ENCODE measurements around the gene RAP1GAP2. TPM values are rescaled to one million over a fixed set of nuclear protein-coding genes. Genes with fewer than 3 reads are reported as not detected.
A peak's percentile ranks its signal among the peaks of the same experiment; 100 is the strongest.

The RAP1GAP2 gene
- total RNA-seq: 10 to 100 TPM in 1 of 2 experiments, 1 to 10 TPM in 1; 9.4 to 11.0 TPM

GRCh38 chr17:2796164-2797125 lies at the start of gene RAP1GAP2:
TSS of gene RAP1GAP2 (plus strand) at chr17:2796438. CDS start at chr17:2796528, 90 bp downstream.
- peaks cover 78% of the 10 kb centered on the region for H3K4me1 Mint-ChIP-seq (ENCODE audit: low read depth)
- POLR2A ChIA-PET: interaction anchor here (2.2 kb wide), 1 partner anchor 18 kb away, joined by 17 read pairs; no protein-coding TSS in a partner anchor
- peaks cover 39% of the 10 kb centered on the region for H3K27me3 Mint-ChIP-seq (ENCODE audit: low read depth)
- DNase-seq: peak; percentile 88
- CTCF ChIA-PET: interaction anchor here (1.1 to 2.7 kb wide), 6 partner anchors 8 to 217 kb away, joined by 3 to 11 read pairs (median 5); no protein-coding TSS in a partner anchor
- no peaks in the 10 kb centered on the region for H3K9me3 Mint-ChIP-seq (ENCODE audit: insufficient read depth)
- peak; percentile 82 for ATAC-seq
- peak within 1 kb of the TSS; percentile 77 for H3K4me3 Mint-ChIP-seq
- H3K27ac Mint-ChIP-seq: peak within 1 kb of the TSS; percentile 50
- H3K36me3 Mint-ChIP-seq (ENCODE audit: low read depth): peaks cover 3% of the 10 kb centered on the region

- Mint-ChIP-seq H3K4me1 (ENCODE audit: low read depth) (no peaks in the 10 kb centered on the region), H3K36me3 (ENCODE audit: low read depth) (no peaks in the 10 kb centered on the region), H3K27me3 (ENCODE audit: low read depth) (peaks cover 32% of the 10 kb centered on the region), H3K27ac (no peak within 1 kb of the TSS), H3K4me3 (no peak within 1 kb of the TSS), H3K9me3 (ENCODE audit: insufficient read depth) (no peaks in the 10 kb centered on the region)
- DNase-seq: no peak
- ChIA-PET CTCF (interaction anchor here (1.8 kb wide), 1 partner anchor 37 kb away, joined by 4 read pairs; no protein-coding TSS in a partner anchor), POLR2A (no interaction called here)
- no peak for ATAC-seq
These were observed 47.0 kb upstream of the RAP1GAP2 start, which contains the start of gene CCDC92B for GRCh38 chr17:2749058-2749783. TSS of gene CCDC92B (minus strand) at chr17:2749652. CDS start at chr17:2735145, 14,507 bp downstream.

- Mint-ChIP-seq H3K27me3 (ENCODE audit: low read depth) (peaks cover 32% of the 10 kb centered on the region), H3K27ac (no peak overlapping the region), H3K36me3 (ENCODE audit: low read depth) (no peaks in the 10 kb centered on the region), H3K4me1 (ENCODE audit: low read depth) (no peaks in the 10 kb centered on the region), H3K9me3 (ENCODE audit: insufficient read depth) (no peaks in the 10 kb centered on the region), H3K4me3 (no peak overlapping the region)
- ATAC-seq (peak; percentile 98), DNase-seq (peak; percentile 77)
- POLR2A ChIA-PET: no interaction called here
- CTCF ChIA-PET: interaction anchor here (1.8 kb wide), 1 partner anchor 37 kb away, joined by 4 read pairs; no protein-coding TSS in a partner anchor
These were observed 46.5 kb upstream of the RAP1GAP2 start for GRCh38 chr17:2749784-2750181.

GRCh38 chr17:2750721-2751120 lies 45.5 kb upstream of the RAP1GAP2 start:
- Mint-ChIP-seq H3K4me1 (ENCODE audit: low read depth) (no peaks in the 10 kb centered on the region), H3K27ac (no peak overlapping the region), H3K27me3 (ENCODE audit: low read depth) (peaks cover 30% of the 10 kb centered on the region), H3K36me3 (ENCODE audit: low read depth) (no peaks in the 10 kb centered on the region), H3K4me3 (no peak overlapping the region), H3K9me3 (ENCODE audit: insufficient read depth) (no peaks in the 10 kb centered on the region)
- ATAC-seq: no peak
- ChIA-PET POLR2A (no interaction called here), CTCF (interaction anchor here (1.8 kb wide), 1 partner anchor 36 kb away, joined by 4 read pairs; no protein-coding TSS in a partner anchor)
- no peak for DNase-seq

- Mint-ChIP-seq H3K9me3 (ENCODE audit: insufficient read depth) (no peaks in the 10 kb centered on the region), H3K4me3 (no peak overlapping the region), H3K27me3 (ENCODE audit: low read depth) (peaks cover 35% of the 10 kb centered on the region), H3K4me1 (ENCODE audit: low read depth) (no peaks in the 10 kb centered on the region), H3K36me3 (ENCODE audit: low read depth) (no peaks in the 10 kb centered on the region), H3K27ac (no peak overlapping the region)
- ATAC-seq: no peak
- CTCF ChIA-PET: no interaction called here
- DNase-seq: no peak
- POLR2A ChIA-PET: no interaction called here
These were observed 44.7 kb upstream of the RAP1GAP2 start for GRCh38 chr17:2751491-2751890.

GRCh38 chr17:2755891-2756724 lies 40.1 kb upstream of the RAP1GAP2 start:
- DNase-seq (no peak), ATAC-seq (no peak)
- Mint-ChIP-seq H3K9me3 (ENCODE audit: insufficient read depth) (no peaks in the 10 kb centered on the region), H3K27ac (no peak overlapping the region), H3K4me3 (no peak overlapping the region), H3K27me3 (ENCODE audit: low read depth) (peaks cover 37% of the 10 kb centered on the region), H3K36me3 (ENCODE audit: low read depth) (no peaks in the 10 kb centered on the region), H3K4me1 (ENCODE audit: low read depth) (no peaks in the 10 kb centered on the region)
- ChIA-PET POLR2A (no interaction called here), CTCF (no interaction called here)

- H3K9me3 Mint-ChIP-seq (ENCODE audit: insufficient read depth): no peaks in the 10 kb centered on the region
- H3K4me3 Mint-ChIP-seq: no peak overlapping the region
- H3K4me1 Mint-ChIP-seq (ENCODE audit: low read depth): no peaks in the 10 kb centered on the region
- CTCF ChIA-PET: no interaction called here
- POLR2A ChIA-PET: no interaction called here
- H3K27me3 Mint-ChIP-seq (ENCODE audit: low read depth): peaks cover 33% of the 10 kb centered on the region
- no peaks in the 10 kb centered on the region for H3K36me3 Mint-ChIP-seq (ENCODE audit: low read depth)
- H3K27ac Mint-ChIP-seq: no peak overlapping the region
- ATAC-seq (no peak), DNase-seq (no peak)
These were observed 37.4 kb upstream of the RAP1GAP2 start for GRCh38 chr17:2758870-2759269.

GRCh38 chr17:2770129-2770528 lies 26.1 kb upstream of the RAP1GAP2 start:
- DNase-seq (no peak), ATAC-seq (no peak)
- Mint-ChIP-seq H3K4me1 (ENCODE audit: low read depth) (no peaks in the 10 kb centered on the region), H3K9me3 (ENCODE audit: insufficient read depth) (no peaks in the 10 kb centered on the region), H3K27me3 (ENCODE audit: low read depth) (peaks cover 12% of the 10 kb centered on the region), H3K27ac (no peak overlapping the region), H3K36me3 (ENCODE audit: low read depth) (no peaks in the 10 kb centered on the region), H3K4me3 (no peak overlapping the region)
- POLR2A ChIA-PET: interaction anchor here (0.6 kb wide), 1 partner anchor 1126 kb away, joined by 3 read pairs; no protein-coding TSS in a partner anchor
- CTCF ChIA-PET: no interaction called here

- no peak overlapping the region for H3K4me3 Mint-ChIP-seq
- CTCF ChIA-PET: interaction anchor here (1.2 to 1.4 kb wide), 2 partner anchors 11 to 73 kb away, joined by 5 to 6 read pairs; no protein-coding TSS in a partner anchor
These were observed 21.0 kb upstream of the RAP1GAP2 start for GRCh38 chr17:2775206-2775605.

GRCh38 chr17:2776589-2777241 lies 19.5 kb upstream of the RAP1GAP2 start:
- Mint-ChIP-seq H3K4me3 (no peak overlapping the region), H3K9me3 (ENCODE audit: insufficient read depth) (no peaks in the 10 kb centered on the region), H3K27ac (no peak overlapping the region), H3K27me3 (ENCODE audit: low read depth) (peaks cover 44% of the 10 kb centered on the region), H3K36me3 (ENCODE audit: low read depth) (no peaks in the 10 kb centered on the region), H3K4me1 (ENCODE audit: low read depth) (peaks cover 4% of the 10 kb centered on the region)
- ChIA-PET CTCF (interaction anchor here (0.9 to 1.8 kb wide), 4 partner anchors 9 to 236 kb away, joined by 3 to 5 read pairs (median 4); no protein-coding TSS in a partner anchor), POLR2A (interaction anchor here (0.5 kb wide), 1 partner anchor 30 kb away, joined by 3 read pairs; no protein-coding TSS in a partner anchor)
- ATAC-seq (peak; percentile 52), DNase-seq (no peak)

More at GRCh38 chr17:2775206-2775605, 21.0 kb upstream of the RAP1GAP2 start:
- H3K27me3 Mint-ChIP-seq (ENCODE audit: low read depth): peaks cover 44% of the 10 kb centered on the region
- POLR2A ChIA-PET: no interaction called here
- peaks cover 4% of the 10 kb centered on the region for H3K4me1 Mint-ChIP-seq (ENCODE audit: low read depth)
- H3K9me3 Mint-ChIP-seq (ENCODE audit: insufficient read depth): no peaks in the 10 kb centered on the region
- H3K27ac Mint-ChIP-seq: no peak overlapping the region
- no peak for DNase-seq
- H3K36me3 Mint-ChIP-seq (ENCODE audit: low read depth): no peaks in the 10 kb centered on the region
- ATAC-seq: no peak

Data from activated CD8-positive, alpha-beta T cell treated with anti-CD3 and anti-CD28 coated beads, Interleukin-2, amount 10 ng/mL, durations not matched to agents 7 days and 5 days (primary cell).